Karpas-422 (cell line): ENCODE results near the gene CEP135. TPM values are rescaled to one million over a fixed set of nuclear protein-coding genes. Genes with fewer than 3 reads are reported as not detected.

ENCODE experiments used
- DNase-seq: peaks from one replicate; pipeline ENCODE4 v3.0.0-alpha.2; 2015
- H2AFZ ChIP-seq: fragments of 200-600 bp; sonication (generic); 2 replicates; pipeline ENCODE4 v1.6.1; 2014; ENCODE audit warnings: antibody characterized with exemption, low read length, mixed read lengths
- H3K27ac ChIP-seq: fragments of 200-600 bp; sonication (generic); 2 replicates; pipeline ENCODE4 v1.5.1; 2014; ENCODE audit warnings: mild to moderate bottlenecking, low read length, moderate library complexity
- H3K27me3 ChIP-seq: fragments of 200-600 bp; sonication (generic); 2 replicates; pipeline ENCODE4 v1.6.1; 2014; ENCODE audit warnings: low read length, mixed read lengths
- H3K36me3 ChIP-seq: fragments of 200-600 bp; sonication (generic); 2 replicates; pipeline ENCODE4 v1.6.1; 2014; ENCODE audit warnings: low read length, mixed read lengths; ENCODE audit not compliant: insufficient read depth
- H3K4me1 ChIP-seq: fragments of 200-600 bp; sonication (generic); 2 replicates; pipeline ENCODE4 v1.6.1; 2014; ENCODE audit warnings: mild to moderate bottlenecking, low read length, mixed read lengths
- H3K4me2 ChIP-seq: fragments of 200-600 bp; sonication (generic); 2 replicates; pipeline ENCODE4 v1.6.1; 2014; ENCODE audit warnings: low read length, low read depth, mild to moderate bottlenecking; ENCODE audit not compliant: poor library complexity, severe bottlenecking
- H3K4me3 ChIP-seq: fragments of 200-600 bp; sonication (generic); 2 replicates; pipeline ENCODE4 v1.5.1; 2014; ENCODE audit warnings: mild to moderate bottlenecking, antibody characterized with exemption, low read length, mixed read lengths
- H3K79me2 ChIP-seq: fragments of 200-600 bp; sonication (generic); 2 replicates; pipeline ENCODE4 v1.6.1; 2014; ENCODE audit warnings: mild to moderate bottlenecking, low read length, mixed read lengths
- H3K9ac ChIP-seq: fragments of 200-600 bp; sonication (generic); 2 replicates; pipeline ENCODE4 v1.6.0; 2014; ENCODE audit warnings: low read length
- H3K9me2 ChIP-seq: fragments of 200-600 bp; sonication (generic), shearing (Covaris generic); replicated peaks from 2 replicates; pipeline ENCODE4 v1.6.0; 2014; ENCODE audit warnings: mild to moderate bottlenecking, low read length, moderate library complexity; ENCODE audit not compliant: insufficient read depth
- H3K9me3 ChIP-seq: fragments of 300-700, 200-600 bp; sonication (generic); 2 replicates; pipeline ENCODE4 v1.6.1; 2014; ENCODE audit warnings: low read length, mixed read lengths
- H4K20me1 ChIP-seq: fragments of 200-600 bp; sonication (generic); 2 replicates; pipeline ENCODE4 v1.6.1; 2014; ENCODE audit warnings: mild to moderate bottlenecking, antibody characterized with exemption, low read length, low read depth; ENCODE audit not compliant: insufficient read depth
- total RNA-seq: library from RNA; depleted of rRNA; stranded (reverse); fragments of >200 nt; shearing (Covaris generic); gene quantifications from 2 replicates; pipeline ENCODE4 v1.2.3, GENCODE V29; 2014; ENCODE audit warnings: low replicate concordance

CEP135 gene
- total RNA-seq, 1 experiment from 2014 or later: 16.1 TPM

DNA sequence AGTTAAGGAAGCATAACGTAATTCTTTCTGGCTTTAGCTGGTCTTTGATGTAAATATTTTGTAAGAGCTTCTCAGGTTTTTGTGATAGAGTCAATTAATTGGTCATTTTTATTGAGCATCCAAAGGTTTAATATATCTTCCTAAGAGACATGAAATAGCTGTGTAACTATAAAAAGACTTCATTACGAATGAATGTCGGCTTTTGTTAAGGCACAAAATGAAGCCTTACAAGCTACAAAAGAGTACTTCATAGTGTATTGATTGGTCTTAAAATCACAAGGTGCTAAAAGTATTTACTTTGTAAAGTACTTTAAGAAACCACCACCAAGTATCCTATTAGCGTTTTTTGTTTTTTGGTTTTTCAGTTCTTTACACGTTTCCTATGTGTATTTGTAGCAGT is 104.2 kb downstream of the CEP135 start:
- Histone ChIP-seq H3K9ac (no peak overlapping the region), H3K27me3 (no peaks in the 10 kb centered on the region), H3K4me2 (no peak overlapping the region), H3K9me2 (no peaks in the 10 kb centered on the region), H3K9me3 (no peaks in the 10 kb centered on the region), H2AFZ (no peak overlapping the region), H3K4me1 (peaks cover 21% of the 10 kb centered on the region), H4K20me1 (no peaks in the 10 kb centered on the region), H3K27ac (no peak overlapping the region), H3K4me3 (no peak overlapping the region), H3K79me2 (no peaks in the 10 kb centered on the region), H3K36me3 (no peaks in the 10 kb centered on the region)
- DNase-seq: no peak

DNA sequence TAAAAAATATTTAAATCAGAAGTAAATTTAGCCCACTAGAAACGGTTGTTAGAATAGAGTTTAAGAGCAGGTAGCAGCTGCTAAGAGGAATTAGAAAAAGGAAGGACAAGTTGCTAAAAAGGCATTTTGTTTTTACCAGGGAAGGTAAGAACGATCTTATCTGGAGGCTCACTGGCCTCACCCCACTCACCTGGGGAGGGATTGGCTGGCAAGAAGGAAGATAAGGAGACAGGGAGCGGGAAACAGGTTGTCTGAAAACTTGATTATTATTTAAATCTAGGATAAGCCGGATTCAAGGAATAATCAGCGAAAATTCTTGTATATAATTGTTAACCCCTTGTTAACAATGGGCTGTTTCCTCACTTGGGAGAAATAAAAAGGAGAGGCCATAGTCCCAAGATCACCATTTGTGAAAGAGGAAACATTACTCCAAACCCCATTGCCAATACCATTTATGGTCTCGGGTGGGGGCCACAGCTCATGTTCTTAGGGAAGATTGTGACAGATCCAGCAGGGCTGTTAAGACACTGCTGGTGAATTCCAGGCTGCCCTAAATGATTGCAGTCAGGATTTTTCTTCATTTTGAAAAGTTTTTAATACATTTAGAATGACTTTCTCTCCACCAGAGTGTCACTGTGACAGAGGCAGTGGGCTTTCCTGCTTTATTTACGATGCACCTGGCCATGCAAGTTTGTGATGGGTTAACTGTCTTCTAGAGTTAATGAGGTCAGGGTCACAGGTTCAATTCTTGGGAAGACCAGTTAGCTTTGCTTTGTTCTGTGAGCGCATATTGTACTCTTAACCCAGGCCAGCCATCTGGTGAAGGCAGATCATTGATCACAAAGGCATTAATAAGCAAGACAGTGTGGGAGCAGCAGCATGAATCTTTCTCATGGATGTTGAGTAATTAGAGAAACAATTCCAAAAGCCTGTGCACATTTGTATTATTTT is 106.6 kb downstream of the CEP135 start:
- no peak for DNase-seq
- no peaks in the 10 kb centered on the region for H4K20me1 ChIP-seq
- H3K4me1 ChIP-seq: peaks cover 2% of the 10 kb centered on the region
- H3K79me2 ChIP-seq: no peaks in the 10 kb centered on the region
- H3K9ac ChIP-seq: no peak overlapping the region
- H3K9me2 ChIP-seq: no peaks in the 10 kb centered on the region
- no peaks in the 10 kb centered on the region for H3K36me3 ChIP-seq
- no peak overlapping the region for H3K27ac ChIP-seq
- no peak overlapping the region for H3K4me2 ChIP-seq
- H3K4me3 ChIP-seq: no peak overlapping the region
- H3K9me3 ChIP-seq: no peaks in the 10 kb centered on the region
- no peaks in the 10 kb centered on the region for H3K27me3 ChIP-seq
- H2AFZ ChIP-seq: no peak overlapping the region

- Histone ChIP-seq H3K4me1 (no peaks in the 10 kb centered on the region), H3K9me3 (no peaks in the 10 kb centered on the region), H3K27me3 (no peaks in the 10 kb centered on the region), H3K4me3 (no peak overlapping the region), H2AFZ (no peak overlapping the region), H3K79me2 (no peaks in the 10 kb centered on the region), H3K36me3 (no peaks in the 10 kb centered on the region), H3K4me2 (no peak overlapping the region), H3K9me2 (no peaks in the 10 kb centered on the region), H3K27ac (no peak overlapping the region), H3K9ac (no peak overlapping the region), H4K20me1 (no peaks in the 10 kb centered on the region)
- no peak for DNase-seq
Measured at GRCh38 chr4:56055991-56056390, 107.2 kb downstream of the CEP135 start.

GRCh38 chr4:56058555-56058954 is 109.8 kb downstream of the CEP135 start:
- DNase-seq: no peak
- H3K79me2 ChIP-seq: no peaks in the 10 kb centered on the region
- no peaks in the 10 kb centered on the region for H3K4me1 ChIP-seq
- no peaks in the 10 kb centered on the region for H4K20me1 ChIP-seq
- H3K4me2 ChIP-seq: no peak overlapping the region
- H3K9ac ChIP-seq: no peak overlapping the region
- no peaks in the 10 kb centered on the region for H3K9me2 ChIP-seq
- no peaks in the 10 kb centered on the region for H3K9me3 ChIP-seq
- H3K27ac ChIP-seq: no peak overlapping the region
- H3K36me3 ChIP-seq: no peaks in the 10 kb centered on the region
- no peaks in the 10 kb centered on the region for H3K27me3 ChIP-seq
- H2AFZ ChIP-seq: no peak overlapping the region
- no peak overlapping the region for H3K4me3 ChIP-seq

GRCh38 chr4:56060036-56060435 is 111.3 kb downstream of the CEP135 start:
- no peaks in the 10 kb centered on the region for H3K9me3 ChIP-seq

GRCh38 chr4:56062106-56062505 is 113.4 kb downstream of the CEP135 start:
- no peaks in the 10 kb centered on the region for H4K20me1 ChIP-seq
- H3K79me2 ChIP-seq: no peaks in the 10 kb centered on the region
- no peaks in the 10 kb centered on the region for H3K36me3 ChIP-seq
- no peak overlapping the region for H3K27ac ChIP-seq
- H3K9me3 ChIP-seq: no peaks in the 10 kb centered on the region
- no peaks in the 10 kb centered on the region for H3K27me3 ChIP-seq
- H3K9ac ChIP-seq: no peak overlapping the region
- H3K9me2 ChIP-seq: no peaks in the 10 kb centered on the region
- DNase-seq: no peak
- no peak overlapping the region for H2AFZ ChIP-seq
- no peaks in the 10 kb centered on the region for H3K4me1 ChIP-seq
- H3K4me3 ChIP-seq: no peak overlapping the region
- no peak overlapping the region for H3K4me2 ChIP-seq

More at GRCh38 chr4:56060036-56060435, 111.3 kb downstream of the CEP135 start:
- H3K4me3 ChIP-seq: no peak overlapping the region
- no peak overlapping the region for H2AFZ ChIP-seq
- no peaks in the 10 kb centered on the region for H3K4me1 ChIP-seq
- H3K27ac ChIP-seq: no peak overlapping the region
- no peak overlapping the region for H3K4me2 ChIP-seq
- no peak overlapping the region for H3K9ac ChIP-seq
- H3K79me2 ChIP-seq: no peaks in the 10 kb centered on the region
- DNase-seq: no peak
- no peaks in the 10 kb centered on the region for H3K27me3 ChIP-seq
- no peaks in the 10 kb centered on the region for H3K36me3 ChIP-seq
- no peaks in the 10 kb centered on the region for H4K20me1 ChIP-seq
- no peaks in the 10 kb centered on the region for H3K9me2 ChIP-seq

GRCh38 chr4:56062526-56063145 is 113.9 kb downstream of the CEP135 start:
- H3K9me3 ChIP-seq: no peaks in the 10 kb centered on the region

GRCh38 chr4:56066493-56066892 is 117.7 kb downstream of the CEP135 start:
- H3K36me3 ChIP-seq: no peaks in the 10 kb centered on the region
- no peak overlapping the region for H3K4me3 ChIP-seq
- H3K9ac ChIP-seq: no peak overlapping the region
- no peak overlapping the region for H2AFZ ChIP-seq
- H3K4me2 ChIP-seq: no peak overlapping the region
- no peaks in the 10 kb centered on the region for H4K20me1 ChIP-seq
- no peak overlapping the region for H3K27ac ChIP-seq
- no peaks in the 10 kb centered on the region for H3K9me2 ChIP-seq
- no peaks in the 10 kb centered on the region for H3K4me1 ChIP-seq
- H3K79me2 ChIP-seq: no peaks in the 10 kb centered on the region
- DNase-seq: no peak
- no peaks in the 10 kb centered on the region for H3K27me3 ChIP-seq
- no peaks in the 10 kb centered on the region for H3K9me3 ChIP-seq

More at GRCh38 chr4:56062526-56063145, 113.9 kb downstream of the CEP135 start:
- Histone ChIP-seq H3K79me2 (no peaks in the 10 kb centered on the region), H3K4me3 (no peak overlapping the region), H3K9ac (no peak overlapping the region), H3K36me3 (no peaks in the 10 kb centered on the region), H2AFZ (no peak overlapping the region), H3K27ac (no peak overlapping the region), H3K4me1 (no peaks in the 10 kb centered on the region), H4K20me1 (no peaks in the 10 kb centered on the region), H3K4me2 (no peak overlapping the region), H3K9me2 (no peaks in the 10 kb centered on the region), H3K27me3 (no peaks in the 10 kb centered on the region)
- DNase-seq: no peak
